HEK293 (cell line): ENCODE measurements around the gene CFAP119.

Experiments used
- BCL11A ChIP-seq: fragments of 450-650 bp; formaldehyde crosslinking; IDR thresholded peaks from 2 replicates; pipeline ENCODE4 v1.5.1; 2016; ENCODE audit warnings: low read depth, missing biosample characterization, missing genetic modification characterization
- BCL11B ChIP-seq: fragments of 450-650 bp; formaldehyde crosslinking; IDR thresholded peaks from 2 replicates; pipeline ENCODE4 v1.5.1; 2016; ENCODE audit warnings: low read depth, missing biosample characterization, missing genetic modification characterization
- IKZF3 ChIP-seq: fragments of 450-650 bp; IDR thresholded peaks from 2 replicates; pipeline ENCODE4 v1.5.0; 2018; ENCODE audit warnings: missing biosample characterization, mild to moderate bottlenecking, missing genetic modification characterization, moderate library complexity
- KLF16 ChIP-seq: fragments of 450-650 bp; formaldehyde crosslinking; IDR thresholded peaks from 2 replicates; pipeline ENCODE4 v1.5.1; 2017; ENCODE audit warnings: missing biosample characterization, missing genetic modification characterization
- MEIS1 ChIP-seq: sonication (generic); formaldehyde crosslinking; IDR thresholded peaks from 2 replicates; pipeline ENCODE4 v1.8.1; 2022; ENCODE audit warnings: missing genetic modification reagents, mild to moderate bottlenecking, borderline replicate concordance
- MYNN ChIP-seq: fragments of 450-650 bp; formaldehyde crosslinking; IDR thresholded peaks from 2 replicates; pipeline ENCODE4 v1.5.1; 2016; ENCODE audit warnings: missing biosample characterization, missing genetic modification characterization, borderline replicate concordance
- OVOL3 ChIP-seq: fragments of 450-650 bp; formaldehyde crosslinking; IDR thresholded peaks from 2 replicates; pipeline ENCODE4 v1.5.1; 2016; ENCODE audit warnings: missing biosample characterization, missing genetic modification characterization
- SALL2 ChIP-seq: fragments of 450-650 bp; formaldehyde crosslinking; IDR thresholded peaks from 2 replicates; pipeline ENCODE4 v1.5.0; 2017; ENCODE audit warnings: missing biosample characterization, mild to moderate bottlenecking, missing genetic modification characterization, borderline replicate concordance
- SP2 ChIP-seq: fragments of 450-650 bp; formaldehyde crosslinking; IDR thresholded peaks from 2 replicates; pipeline ENCODE4 v1.5.1; 2016; ENCODE audit warnings: missing biosample characterization, missing genetic modification characterization
- SP7 ChIP-seq: fragments of 450-650 bp; formaldehyde crosslinking; IDR thresholded peaks from 2 replicates; pipeline ENCODE4 v1.5.1; 2016; ENCODE audit warnings: missing biosample characterization, missing genetic modification characterization
- ZBTB26 ChIP-seq: fragments of 450-650 bp; formaldehyde crosslinking; optimal IDR thresholded peaks from 2 replicates; pipeline ENCODE3; 2016; ENCODE audit warnings: missing biosample characterization, mild to moderate bottlenecking, missing genetic modification characterization
- ZFP41 ChIP-seq: fragments of 450-650 bp; formaldehyde crosslinking; IDR thresholded peaks from 2 replicates; pipeline ENCODE4 v1.5.1; 2016; ENCODE audit warnings: missing biosample characterization, missing genetic modification characterization, borderline replicate concordance
- ZFP69B ChIP-seq: fragments of 450-650 bp; formaldehyde crosslinking; IDR thresholded peaks from 2 replicates; pipeline ENCODE4 v1.5.1; 2016; ENCODE audit warnings: missing biosample characterization, missing genetic modification characterization
- ZNF112 ChIP-seq: fragments of 450-650 bp; formaldehyde crosslinking; IDR thresholded peaks from 2 replicates; pipeline ENCODE4 v1.5.0; 2017; ENCODE audit warnings: missing biosample characterization, missing genetic modification characterization
- ZNF138 ChIP-seq: fragments of 450-650 bp; formaldehyde crosslinking; IDR thresholded peaks from 2 replicates; pipeline ENCODE4 v1.5.1; 2016; ENCODE audit warnings: missing biosample characterization, missing genetic modification characterization, borderline replicate concordance
- ZNF169 ChIP-seq: fragments of 450-650 bp; formaldehyde crosslinking; IDR thresholded peaks from 2 replicates; pipeline ENCODE4 v1.5.1; 2016; ENCODE audit warnings: missing biosample characterization, missing genetic modification characterization
- ZNF221 ChIP-seq: fragments of 450-650 bp; formaldehyde crosslinking; IDR thresholded peaks from 2 replicates; pipeline ENCODE4 v1.5.1; 2017; ENCODE audit warnings: missing biosample characterization, missing genetic modification characterization, borderline replicate concordance
- ZNF416 ChIP-seq: fragments of 450-650 bp; formaldehyde crosslinking; IDR thresholded peaks from 2 replicates; pipeline ENCODE4 v1.5.1; 2016; ENCODE audit warnings: missing biosample characterization, missing genetic modification characterization
- ZNF423 ChIP-seq: fragments of 450-650 bp; formaldehyde crosslinking; IDR thresholded peaks from 2 replicates; pipeline ENCODE4 v1.5.1; 2016; ENCODE audit warnings: missing biosample characterization, missing genetic modification characterization
- ZNF555 ChIP-seq: fragments of 450-650 bp; formaldehyde crosslinking; conservative IDR thresholded peaks from 2 replicates; pipeline ENCODE4 v1.5.1; 2017; ENCODE audit warnings: missing biosample characterization, mild to moderate bottlenecking, missing genetic modification characterization, inconsistent platforms
- ZNF600 ChIP-seq: fragments of 450-650 bp; formaldehyde crosslinking; IDR thresholded peaks from 2 replicates; pipeline ENCODE4 v1.5.1; 2016; ENCODE audit warnings: missing biosample characterization, missing genetic modification characterization
- ZNF624 ChIP-seq: fragments of 450-650 bp; formaldehyde crosslinking; IDR thresholded peaks from 2 replicates; pipeline ENCODE4 v1.5.1; 2017; ENCODE audit warnings: missing biosample characterization, missing genetic modification characterization
- ZNF654 ChIP-seq: fragments of 450-650 bp; formaldehyde crosslinking; IDR thresholded peaks from 2 replicates; pipeline ENCODE4 v1.5.1; 2016; ENCODE audit warnings: low read depth, missing biosample characterization, missing genetic modification characterization
- ZNF701 ChIP-seq: fragments of 450-650 bp; formaldehyde crosslinking; IDR thresholded peaks from 2 replicates; pipeline ENCODE4 v1.5.1; 2016; ENCODE audit warnings: missing biosample characterization, missing genetic modification characterization
- ZNF704 ChIP-seq: fragments of 450-650 bp; formaldehyde crosslinking; IDR thresholded peaks from 2 replicates; pipeline ENCODE4 v1.5.1; 2016; ENCODE audit warnings: missing biosample characterization, missing genetic modification characterization
- ZNF768 ChIP-seq: fragments of 450-650 bp; formaldehyde crosslinking; IDR thresholded peaks from 2 replicates; pipeline ENCODE4 v1.5.1; 2018; ENCODE audit warnings: missing biosample characterization, mild to moderate bottlenecking, missing genetic modification characterization
- ZNF776 ChIP-seq: fragments of 450-650 bp; formaldehyde crosslinking; IDR thresholded peaks from 2 replicates; pipeline ENCODE4 v1.5.0; 2017; ENCODE audit warnings: missing biosample characterization, missing genetic modification characterization, borderline replicate concordance
- ZNF792 ChIP-seq: fragments of 450-650 bp; formaldehyde crosslinking; IDR thresholded peaks from 2 replicates; pipeline ENCODE4 v1.5.1; 2016; ENCODE audit warnings: missing biosample characterization, missing genetic modification characterization
- ZNF830 ChIP-seq: fragments of 450-650 bp; IDR thresholded peaks from 2 replicates; pipeline ENCODE4 v1.5.0; 2018; ENCODE audit warnings: missing biosample characterization, missing genetic modification characterization, low read depth, mild to moderate bottlenecking, moderate library complexity
- ZNF843 ChIP-seq: fragments of 450-650 bp; formaldehyde crosslinking; IDR thresholded peaks from 2 replicates; pipeline ENCODE4 v1.5.1; 2016; ENCODE audit warnings: missing biosample characterization, missing genetic modification characterization
- ZSCAN23 ChIP-seq: fragments of 450-650 bp; formaldehyde crosslinking; IDR thresholded peaks from 2 replicates; pipeline ENCODE4 v1.5.1; 2016; ENCODE audit warnings: missing biosample characterization, missing genetic modification characterization
- ZXDB ChIP-seq: fragments of 450-650 bp; formaldehyde crosslinking; IDR thresholded peaks from 2 replicates; pipeline ENCODE4 v1.5.1; 2016; ENCODE audit warnings: missing biosample characterization, missing genetic modification characterization
- TF ChIP-seq, protein P1 (sequence below): fragments of 450-650 bp; formaldehyde crosslinking; IDR thresholded peaks from 2 replicates; pipeline ENCODE4 v1.5.1; 2016; ENCODE audit warnings: missing biosample characterization, missing genetic modification characterization, borderline replicate concordance
- TF ChIP-seq, protein P2 (sequence below): fragments of 450-650 bp; formaldehyde crosslinking; conservative IDR thresholded peaks from 2 replicates; pipeline ENCODE4 v1.5.1; 2016; ENCODE audit warnings: low read depth, missing biosample characterization, missing genetic modification characterization

CFAP119 gene

GRCh38 chr16:30805370-30806169, 43.7 kb upstream of the CFAP119 start (continued):
- TF ChIP-seq, protein P1, sequence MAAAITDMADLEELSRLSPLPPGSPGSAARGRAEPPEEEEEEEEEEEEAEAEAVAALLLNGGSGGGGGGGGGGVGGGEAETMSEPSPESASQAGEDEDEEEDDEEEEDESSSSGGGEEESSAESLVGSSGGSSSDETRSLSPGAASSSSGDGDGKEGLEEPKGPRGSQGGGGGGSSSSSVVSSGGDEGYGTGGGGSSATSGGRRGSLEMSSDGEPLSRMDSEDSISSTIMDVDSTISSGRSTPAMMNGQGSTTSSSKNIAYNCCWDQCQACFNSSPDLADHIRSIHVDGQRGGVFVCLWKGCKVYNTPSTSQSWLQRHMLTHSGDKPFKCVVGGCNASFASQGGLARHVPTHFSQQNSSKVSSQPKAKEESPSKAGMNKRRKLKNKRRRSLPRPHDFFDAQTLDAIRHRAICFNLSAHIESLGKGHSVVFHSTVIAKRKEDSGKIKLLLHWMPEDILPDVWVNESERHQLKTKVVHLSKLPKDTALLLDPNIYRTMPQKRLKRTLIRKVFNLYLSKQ (tag by site-specific recombination) = no peak
- TF ChIP-seq SP2 (tag by site-specific recombination) (peak; percentile 81), BCL11A (tag by site-specific recombination) (peak; percentile 39; the same call in 1 of the 2 replicates), ZNF768 (tag by site-specific recombination) (no peak; the same call in 1 of the 2 replicates), ZNF138 (no peak), ZNF830 (no peak), BCL11B (peak; percentile 41; the same call in 1 of the 2 replicates), ZXDB (tag by site-specific recombination) (peak; percentile 96), ZNF792 (tag by site-specific recombination) (no peak), ZNF776 (tag by site-specific recombination) (no peak), ZSCAN23 (tag by site-specific recombination) (peak; percentile 83; the same call in 1 of the 2 replicates), ZNF600 (tag by site-specific recombination) (peak; percentile 91), ZNF843 (peak; percentile 70; the same call in 1 of the 2 replicates), ZNF112 (tag by site-specific recombination) (no peak), ZBTB26 (peak; percentile 57), ZNF169 (tag by site-specific recombination) (no peak), ZFP41 (tag by site-specific recombination) (no peak), IKZF3 (tag by site-specific recombination) (peak; percentile 97), ZNF555 (tag by site-specific recombination) (no peak), ZFP69B (peak; percentile 86), ZNF423 (tag by site-specific recombination) (no peak), ZNF701 (tag by site-specific recombination) (no peak), ZNF624 (tag by site-specific recombination) (no peak), MYNN (no peak; the same call in 1 of the 2 replicates), ZNF221 (no peak), SALL2 (tag by site-specific recombination) (no peak), KLF16 (peak; percentile 95), ZNF654 (no peak), ZNF416 (tag by site-specific recombination) (no peak), MEIS1 (CRISPR knock-in tag) (no peak), ZNF704 (tag by site-specific recombination) (no peak), OVOL3 (tag by site-specific recombination) (no peak), SP7 (tag by site-specific recombination) (peak; percentile 91)
- TF ChIP-seq, protein P2, sequence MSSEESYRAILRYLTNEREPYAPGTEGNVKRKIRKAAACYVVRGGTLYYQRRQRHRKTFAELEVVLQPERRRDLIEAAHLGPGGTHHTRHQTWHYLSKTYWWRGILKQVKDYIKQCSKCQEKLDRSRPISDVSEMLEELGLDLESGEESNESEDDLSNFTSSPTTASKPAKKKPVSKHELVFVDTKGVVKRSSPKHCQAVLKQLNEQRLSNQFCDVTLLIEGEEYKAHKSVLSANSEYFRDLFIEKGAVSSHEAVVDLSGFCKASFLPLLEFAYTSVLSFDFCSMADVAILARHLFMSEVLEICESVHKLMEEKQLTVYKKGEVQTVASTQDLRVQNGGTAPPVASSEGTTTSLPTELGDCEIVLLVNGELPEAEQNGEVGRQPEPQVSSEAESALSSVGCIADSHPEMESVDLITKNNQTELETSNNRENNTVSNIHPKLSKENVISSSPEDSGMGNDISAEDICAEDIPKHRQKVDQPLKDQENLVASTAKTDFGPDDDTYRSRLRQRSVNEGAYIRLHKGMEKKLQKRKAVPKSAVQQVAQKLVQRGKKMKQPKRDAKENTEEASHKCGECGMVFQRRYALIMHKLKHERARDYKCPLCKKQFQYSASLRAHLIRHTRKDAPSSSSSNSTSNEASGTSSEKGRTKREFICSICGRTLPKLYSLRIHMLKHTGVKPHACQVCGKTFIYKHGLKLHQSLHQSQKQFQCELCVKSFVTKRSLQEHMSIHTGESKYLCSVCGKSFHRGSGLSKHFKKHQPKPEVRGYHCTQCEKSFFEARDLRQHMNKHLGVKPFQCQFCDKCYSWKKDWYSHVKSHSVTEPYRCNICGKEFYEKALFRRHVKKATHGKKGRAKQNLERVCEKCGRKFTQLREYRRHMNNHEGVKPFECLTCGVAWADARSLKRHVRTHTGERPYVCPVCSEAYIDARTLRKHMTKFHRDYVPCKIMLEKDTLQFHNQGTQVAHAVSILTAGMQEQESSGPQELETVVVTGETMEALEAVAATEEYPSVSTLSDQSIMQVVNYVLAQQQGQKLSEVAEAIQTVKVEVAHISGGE (tag by site-specific recombination) = peak; percentile 97
